Transverse colon (tissue), 3 donors: ENCODE measurements around the gene PRKG1.

Source experiments
- POLR2A ChIP-seq: fragments of 450-650 bp; IDR thresholded peaks from one replicate; pipeline ENCODE4 v1.6.1; 2016; ENCODE audit warnings: antibody characterized with exemption, mild to moderate bottlenecking, moderate library complexity
- TF ChIP-seq, protein P1 (sequence below), 5 experiments: fragments of 200-600 bp in 3 of 5; fragments of 450-650 bp in 2 of 5; sonication (generic) in 3 of 5; IDR thresholded peaks; 1 replicate in 2 of 5; 2 replicates in 3 of 5; pipeline ENCODE4 v1.5.1; 2016 to 2017; ENCODE audit warnings: antibody characterized with exemption in 5 of 5, inconsistent platforms in 3 of 5, mild to moderate bottlenecking in 2 of 5, moderate library complexity in 1 of 5

- TF ChIP-seq, protein P1, sequence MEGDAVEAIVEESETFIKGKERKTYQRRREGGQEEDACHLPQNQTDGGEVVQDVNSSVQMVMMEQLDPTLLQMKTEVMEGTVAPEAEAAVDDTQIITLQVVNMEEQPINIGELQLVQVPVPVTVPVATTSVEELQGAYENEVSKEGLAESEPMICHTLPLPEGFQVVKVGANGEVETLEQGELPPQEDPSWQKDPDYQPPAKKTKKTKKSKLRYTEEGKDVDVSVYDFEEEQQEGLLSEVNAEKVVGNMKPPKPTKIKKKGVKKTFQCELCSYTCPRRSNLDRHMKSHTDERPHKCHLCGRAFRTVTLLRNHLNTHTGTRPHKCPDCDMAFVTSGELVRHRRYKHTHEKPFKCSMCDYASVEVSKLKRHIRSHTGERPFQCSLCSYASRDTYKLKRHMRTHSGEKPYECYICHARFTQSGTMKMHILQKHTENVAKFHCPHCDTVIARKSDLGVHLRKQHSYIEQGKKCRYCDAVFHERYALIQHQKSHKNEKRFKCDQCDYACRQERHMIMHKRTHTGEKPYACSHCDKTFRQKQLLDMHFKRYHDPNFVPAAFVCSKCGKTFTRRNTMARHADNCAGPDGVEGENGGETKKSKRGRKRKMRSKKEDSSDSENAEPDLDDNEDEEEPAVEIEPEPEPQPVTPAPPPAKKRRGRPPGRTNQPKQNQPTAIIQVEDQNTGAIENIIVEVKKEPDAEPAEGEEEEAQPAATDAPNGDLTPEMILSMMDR (IDR thresholded peaks at IDR 0.05): no peak
- no peak for TF ChIP-seq POLR2A
These were observed 35.7 kb downstream of the PRKG1 start for GRCh38 chr10:51109801-51110533.
